ENCODE data around the gene EXOC4.

Gene EXOC4

DNA sequence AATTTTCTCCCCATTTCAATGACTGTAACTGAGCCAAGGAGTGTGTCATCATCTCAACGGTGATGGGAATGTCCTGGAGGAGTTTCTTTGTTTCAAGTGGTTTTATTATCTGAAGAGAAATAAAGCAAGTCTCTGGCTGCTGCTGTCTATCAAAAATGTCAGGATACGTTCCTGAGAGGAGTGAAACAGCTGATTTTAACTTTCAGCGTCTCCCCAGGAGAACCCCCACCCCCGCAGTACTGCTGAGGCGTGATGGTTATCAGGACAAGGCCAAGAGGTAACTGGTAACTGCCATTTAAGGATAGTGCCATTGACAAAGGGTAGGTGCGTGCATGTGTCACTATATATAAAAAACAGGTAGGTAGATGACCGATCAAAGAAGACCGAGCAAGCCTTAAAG is 803.9 kb downstream of the EXOC4 start:
- H4K20me1 ChIP-seq (ENCODE audit: insufficient read depth, low read length, poor library complexity, severe bottlenecking): no peaks in the 10 kb centered on the region
- H3F3A ChIP-seq (ENCODE audit: low read depth): no peaks in the 10 kb centered on the region
- no peaks in the 10 kb centered on the region for H3K27me3 ChIP-seq (ENCODE audit: insufficient read depth, low read length, poor library complexity, severe bottlenecking)
- H3K9me3 ChIP-seq (ENCODE audit: insufficient read depth, low read depth, low read length): no peaks in the 10 kb centered on the region
- no peaks in the 10 kb centered on the region for H3K79me2 ChIP-seq (ENCODE audit: insufficient read depth, low read length)
- no peak for TF ChIP-seq EZH2phosphoT487 (IDR thresholded peaks at IDR 0.05; ENCODE audit: borderline replicate concordance)
- TF ChIP-seq, protein P1, sequence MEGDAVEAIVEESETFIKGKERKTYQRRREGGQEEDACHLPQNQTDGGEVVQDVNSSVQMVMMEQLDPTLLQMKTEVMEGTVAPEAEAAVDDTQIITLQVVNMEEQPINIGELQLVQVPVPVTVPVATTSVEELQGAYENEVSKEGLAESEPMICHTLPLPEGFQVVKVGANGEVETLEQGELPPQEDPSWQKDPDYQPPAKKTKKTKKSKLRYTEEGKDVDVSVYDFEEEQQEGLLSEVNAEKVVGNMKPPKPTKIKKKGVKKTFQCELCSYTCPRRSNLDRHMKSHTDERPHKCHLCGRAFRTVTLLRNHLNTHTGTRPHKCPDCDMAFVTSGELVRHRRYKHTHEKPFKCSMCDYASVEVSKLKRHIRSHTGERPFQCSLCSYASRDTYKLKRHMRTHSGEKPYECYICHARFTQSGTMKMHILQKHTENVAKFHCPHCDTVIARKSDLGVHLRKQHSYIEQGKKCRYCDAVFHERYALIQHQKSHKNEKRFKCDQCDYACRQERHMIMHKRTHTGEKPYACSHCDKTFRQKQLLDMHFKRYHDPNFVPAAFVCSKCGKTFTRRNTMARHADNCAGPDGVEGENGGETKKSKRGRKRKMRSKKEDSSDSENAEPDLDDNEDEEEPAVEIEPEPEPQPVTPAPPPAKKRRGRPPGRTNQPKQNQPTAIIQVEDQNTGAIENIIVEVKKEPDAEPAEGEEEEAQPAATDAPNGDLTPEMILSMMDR (conservative IDR thresholded peaks at IDR 0.05; ENCODE audit: low read length): no peak
- no peaks in the 10 kb centered on the region for H3K9me2 ChIP-seq (replicated peaks; ENCODE audit: low read depth, low read length)
- H3K4me3 ChIP-seq (ENCODE audit: low read length, poor library complexity, severe bottlenecking): no peak overlapping the region
- H3K4me2 ChIP-seq (ENCODE audit: low read depth, low read length, poor library complexity, severe bottlenecking): no peak overlapping the region
- H2AFZ ChIP-seq (ENCODE audit: low read length): no peak overlapping the region
- H3K9ac ChIP-seq (ENCODE audit: low read depth, low read length, poor library complexity, severe bottlenecking): no peak overlapping the region
- H3K4me1 ChIP-seq (ENCODE audit: insufficient read depth, low read length, poor library complexity, severe bottlenecking): no peaks in the 10 kb centered on the region
- H3K36me3 ChIP-seq (ENCODE audit: insufficient read depth, low read length): no peaks in the 10 kb centered on the region

DNA sequence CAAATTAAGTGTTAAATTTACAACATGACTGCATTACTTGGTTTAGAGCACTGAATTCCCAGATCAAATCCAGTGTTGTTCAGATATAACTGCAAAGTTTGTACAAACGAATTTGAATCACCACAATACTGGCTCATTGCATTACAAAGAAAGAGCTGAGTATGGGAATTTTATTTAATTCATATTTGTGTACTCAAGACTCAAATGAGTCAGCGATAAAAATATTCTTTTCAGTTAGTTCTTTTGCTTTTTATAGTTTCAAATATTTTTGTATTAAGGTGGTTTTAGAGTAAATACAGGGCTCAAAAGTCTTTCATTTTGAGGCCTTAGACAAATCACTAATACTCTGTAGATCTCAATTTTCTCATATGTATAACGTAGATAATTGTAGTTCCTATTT is 805.6 kb downstream of the EXOC4 start:
- TF ChIP-seq, protein P1 (conservative IDR thresholded peaks at IDR 0.05; ENCODE audit: low read length): no peak
- no peak for TF ChIP-seq EZH2phosphoT487 (IDR thresholded peaks at IDR 0.05; ENCODE audit: borderline replicate concordance)
- no peaks in the 10 kb centered on the region for H3F3A ChIP-seq (ENCODE audit: low read depth)
- H3K9ac ChIP-seq (ENCODE audit: low read depth, low read length, poor library complexity, severe bottlenecking): no peak overlapping the region
- no peaks in the 10 kb centered on the region for H4K20me1 ChIP-seq (ENCODE audit: insufficient read depth, low read length, poor library complexity, severe bottlenecking)
- no peaks in the 10 kb centered on the region for H3K4me1 ChIP-seq (ENCODE audit: insufficient read depth, low read length, poor library complexity, severe bottlenecking)
- no peak overlapping the region for H3K4me2 ChIP-seq (ENCODE audit: low read depth, low read length, poor library complexity, severe bottlenecking)
- no peaks in the 10 kb centered on the region for H3K27me3 ChIP-seq (ENCODE audit: insufficient read depth, low read length, poor library complexity, severe bottlenecking)
- no peaks in the 10 kb centered on the region for H3K36me3 ChIP-seq (ENCODE audit: insufficient read depth, low read length)
- no peaks in the 10 kb centered on the region for H3K9me3 ChIP-seq (ENCODE audit: insufficient read depth, low read depth, low read length)
- no peak overlapping the region for H3K4me3 ChIP-seq (ENCODE audit: low read length, poor library complexity, severe bottlenecking)
- H3K79me2 ChIP-seq (ENCODE audit: insufficient read depth, low read length): no peaks in the 10 kb centered on the region
- no peak overlapping the region for H2AFZ ChIP-seq (ENCODE audit: low read length)
- H3K9me2 ChIP-seq (replicated peaks; ENCODE audit: low read depth, low read length): no peaks in the 10 kb centered on the region

GRCh38 chr7:134058980-134059379 is 806.1 kb downstream of the EXOC4 start:
- Histone ChIP-seq H3K9me2 (replicated peaks; ENCODE audit: low read depth, low read length) (no peaks in the 10 kb centered on the region), H3K9me3 (ENCODE audit: insufficient read depth, low read depth, low read length) (no peaks in the 10 kb centered on the region), H4K20me1 (ENCODE audit: insufficient read depth, low read length, poor library complexity, severe bottlenecking) (no peaks in the 10 kb centered on the region), H3K79me2 (ENCODE audit: insufficient read depth, low read length) (no peaks in the 10 kb centered on the region), H3K4me2 (ENCODE audit: low read depth, low read length, poor library complexity, severe bottlenecking) (no peak overlapping the region), H3F3A (ENCODE audit: low read depth) (no peaks in the 10 kb centered on the region), H3K27me3 (ENCODE audit: insufficient read depth, low read length, poor library complexity, severe bottlenecking) (no peaks in the 10 kb centered on the region), H3K4me1 (ENCODE audit: insufficient read depth, low read length, poor library complexity, severe bottlenecking) (no peaks in the 10 kb centered on the region), H3K36me3 (ENCODE audit: insufficient read depth, low read length) (no peaks in the 10 kb centered on the region; the same call in 1 of the 2 replicates), H3K4me3 (ENCODE audit: low read length, poor library complexity, severe bottlenecking) (no peak overlapping the region), H3K9ac (ENCODE audit: low read depth, low read length, poor library complexity, severe bottlenecking) (no peak overlapping the region), H2AFZ (ENCODE audit: low read length) (no peak overlapping the region)
- TF ChIP-seq, protein P1 (conservative IDR thresholded peaks at IDR 0.05; ENCODE audit: low read length): no peak
- TF ChIP-seq EZH2phosphoT487 (IDR thresholded peaks at IDR 0.05; ENCODE audit: borderline replicate concordance): no peak
